Fibroblast of skin of back (primary cell): ENCODE results near the gene TTN.
A peak's percentile ranks its signal among the peaks of the same experiment; 100 is the strongest.

Source experiments
- DNase-seq: peaks from one replicate; pipeline ENCODE4 v3.0.0-alpha.2; 2013

TTN gene

DNA sequence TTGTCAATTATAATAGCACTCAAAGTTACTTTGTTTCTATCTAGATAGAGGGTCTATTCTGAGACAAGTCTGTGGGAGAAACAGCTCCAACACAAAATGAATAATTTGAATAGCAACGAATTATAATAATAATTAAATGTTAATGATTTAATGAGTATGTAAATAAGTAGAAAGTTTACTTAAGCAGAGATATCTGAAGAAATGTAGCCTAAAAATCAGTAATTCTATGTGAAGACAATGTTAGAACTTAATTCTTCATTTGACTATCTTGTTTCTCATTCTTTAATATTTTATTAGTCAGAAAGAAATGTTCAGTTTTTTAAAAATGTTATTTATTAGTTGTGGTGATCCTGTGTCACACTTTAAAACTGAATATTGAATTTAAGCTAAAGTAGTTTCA, 165.7 kb downstream of the TTN start:
- DNase-seq: no peak

DNA sequence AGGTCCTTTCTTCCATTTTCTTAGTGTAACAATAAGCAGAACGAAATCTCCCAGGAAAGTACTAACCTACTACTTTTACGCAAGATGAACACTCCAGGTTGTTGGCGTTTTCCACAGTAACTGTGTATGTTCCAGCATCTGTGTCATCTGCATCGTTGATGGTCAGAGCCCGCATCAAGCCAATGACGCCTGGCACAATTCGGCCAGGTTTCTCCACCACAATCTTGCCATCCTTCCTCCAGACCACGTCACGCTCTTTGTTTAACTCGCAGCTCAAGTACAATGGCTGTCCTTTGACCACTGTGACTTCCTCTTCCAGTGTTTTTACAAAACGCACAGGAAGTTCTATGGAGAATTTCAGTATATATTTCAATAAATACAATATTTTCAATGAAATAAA, 171.3 kb downstream of the TTN start:
- DNase-seq: no peak

DNA sequence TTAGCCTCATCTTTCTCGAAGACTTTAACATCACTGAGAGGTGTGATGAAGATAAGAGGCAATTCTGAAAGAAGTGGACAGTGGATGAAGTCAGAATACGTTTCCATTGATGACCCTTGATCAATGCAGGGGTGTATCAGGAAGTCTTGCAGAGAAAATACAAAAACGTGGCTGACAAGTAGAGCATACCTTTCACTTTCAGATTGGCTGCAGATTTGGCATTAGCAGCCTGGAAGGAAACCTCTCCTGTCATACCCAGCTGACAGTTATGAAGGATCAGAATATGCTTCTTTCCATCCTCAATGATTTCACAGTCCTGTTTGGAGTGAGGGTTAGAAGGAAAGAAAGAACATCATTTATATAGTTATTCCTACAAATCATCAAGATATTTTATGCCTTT, 174.5 kb downstream of the TTN start:
- DNase-seq: no peak

DNA sequence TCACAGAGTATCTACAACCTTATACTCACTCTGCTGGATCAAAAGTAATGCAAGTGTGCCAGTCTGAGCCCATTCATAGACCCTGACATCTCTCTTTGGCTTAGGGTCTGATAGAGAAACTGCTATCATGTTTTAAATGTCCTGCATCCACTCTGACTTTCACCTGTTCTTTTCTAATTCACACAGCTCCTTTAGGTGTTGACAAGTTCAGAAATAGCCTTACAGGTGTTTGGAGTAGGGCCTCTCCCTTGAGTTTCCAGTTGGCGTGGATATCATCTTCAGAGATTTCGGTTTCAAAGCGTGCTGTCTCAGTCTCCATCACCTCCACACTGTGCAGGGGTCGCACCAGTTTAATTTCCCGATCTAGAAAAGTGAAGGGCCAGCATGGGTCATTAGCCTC, 176.6 kb downstream of the TTN start:
- no peak for DNase-seq

DNA sequence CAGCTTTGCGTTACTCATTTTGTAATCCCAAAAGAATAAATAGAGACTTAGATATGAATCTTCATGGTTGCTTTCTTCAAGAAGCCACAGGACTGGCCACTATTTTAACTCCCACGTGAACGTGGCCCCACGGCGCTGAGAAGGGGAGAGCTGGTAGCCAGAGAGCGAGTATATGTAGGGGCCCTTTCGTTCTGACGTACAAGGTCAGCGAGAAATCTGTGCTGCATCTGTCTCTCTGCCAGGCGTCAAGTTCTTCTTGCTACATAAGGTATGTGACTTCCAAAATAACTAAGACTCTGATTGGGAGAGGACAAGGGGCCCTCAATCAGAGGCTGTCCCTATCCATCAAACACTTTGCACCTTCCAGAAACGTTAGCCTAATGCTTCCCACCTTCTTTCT, 177.8 kb downstream of the TTN start:
- DNase-seq: no peak

DNA sequence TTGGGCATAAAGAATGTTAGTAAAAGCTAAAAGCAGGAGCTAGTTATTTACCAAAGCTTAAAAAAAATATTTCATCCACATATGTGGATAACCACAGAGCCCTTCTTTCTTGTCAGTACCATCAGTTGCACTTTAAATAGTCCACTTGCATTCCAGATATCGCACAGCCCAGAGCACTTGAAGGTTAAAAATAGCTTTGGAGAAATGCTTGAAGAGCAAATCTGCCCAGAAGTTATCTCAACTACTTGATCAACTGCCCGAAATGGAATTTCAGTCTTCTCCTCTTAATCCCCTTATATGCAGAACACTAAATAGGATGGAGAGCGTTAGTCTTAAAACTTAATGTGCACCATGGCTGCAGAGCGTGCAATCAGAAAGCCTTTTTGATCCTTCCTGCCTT, 178.6 kb downstream of the TTN start:
- no peak for DNase-seq

DNA sequence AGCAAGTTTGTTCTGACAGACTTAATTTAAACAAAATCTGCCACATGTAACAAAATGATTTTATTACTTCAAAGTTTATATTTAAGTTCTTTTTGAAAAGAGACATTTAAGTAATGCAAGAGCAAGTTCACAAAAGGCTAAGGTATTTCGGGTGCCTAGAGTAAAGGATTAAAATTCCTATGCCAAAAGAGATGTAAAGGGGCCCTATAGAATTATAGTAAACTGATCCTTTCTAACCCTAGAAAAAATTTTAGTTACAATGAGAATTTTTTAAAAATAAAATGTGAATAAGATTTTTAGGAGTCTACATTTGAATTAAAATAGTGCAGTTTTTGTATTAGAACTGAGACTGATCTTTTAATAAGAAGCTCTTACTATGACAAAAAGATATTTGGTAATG, 179.8 kb downstream of the TTN start:
- no peak for DNase-seq

DNA sequence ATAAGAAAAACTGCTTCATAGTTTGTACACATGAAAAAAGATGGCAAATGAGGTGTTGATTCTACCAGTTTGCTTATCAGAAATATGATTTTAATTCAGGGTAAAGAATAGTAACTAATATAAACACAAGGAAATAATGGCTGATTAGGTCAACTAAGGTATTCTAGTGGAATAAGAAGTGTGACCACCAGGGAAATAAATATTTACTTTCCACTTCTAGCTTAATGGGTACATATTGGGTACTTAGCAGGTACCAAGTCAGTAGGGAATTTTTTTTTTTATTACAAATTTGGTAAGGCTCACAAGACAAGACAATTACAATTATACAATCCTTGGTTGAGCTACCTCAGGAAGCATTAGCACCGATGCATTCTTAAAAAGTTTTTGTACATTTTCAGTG, 191.3 kb downstream of the TTN start:
- no peak for DNase-seq

DNA sequence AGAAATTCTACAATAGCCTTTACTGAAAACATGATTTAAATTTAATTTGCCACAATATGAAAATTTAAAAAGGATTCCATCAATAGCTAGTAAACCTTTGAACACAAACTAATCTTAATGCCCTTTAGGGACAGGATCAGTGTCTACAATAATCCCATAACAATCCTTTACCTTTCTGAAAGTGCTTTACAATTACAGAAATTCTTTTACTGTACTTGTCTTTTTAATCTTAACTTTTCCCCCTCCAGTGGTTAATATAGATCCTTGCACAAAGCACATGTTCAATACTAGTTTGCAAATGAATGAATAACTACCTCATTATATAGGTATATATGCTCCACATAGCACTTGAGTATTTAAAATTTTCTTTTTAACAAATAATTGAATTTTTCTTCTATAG, 204.3 kb downstream of the TTN start:
- no peak for DNase-seq

DNA sequence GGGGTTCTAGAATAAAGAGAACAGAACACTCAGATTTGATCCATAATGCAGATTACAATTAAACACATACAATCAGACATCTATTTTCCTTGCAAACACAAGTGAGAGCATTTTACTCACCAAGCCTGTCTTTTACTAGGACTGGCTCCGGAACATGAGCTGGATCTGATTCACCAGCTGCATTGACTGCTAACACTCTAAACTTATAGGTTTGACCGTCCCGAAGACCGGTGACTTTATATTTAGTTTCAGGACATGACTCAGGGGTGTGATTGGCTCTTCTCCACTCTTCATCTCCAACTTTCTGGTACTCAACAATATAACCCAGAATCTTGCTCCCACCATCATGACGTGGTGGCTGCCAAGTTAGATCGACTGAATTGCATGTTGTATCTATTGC, 214.6 kb downstream of the TTN start:
- no peak for DNase-seq

DNA sequence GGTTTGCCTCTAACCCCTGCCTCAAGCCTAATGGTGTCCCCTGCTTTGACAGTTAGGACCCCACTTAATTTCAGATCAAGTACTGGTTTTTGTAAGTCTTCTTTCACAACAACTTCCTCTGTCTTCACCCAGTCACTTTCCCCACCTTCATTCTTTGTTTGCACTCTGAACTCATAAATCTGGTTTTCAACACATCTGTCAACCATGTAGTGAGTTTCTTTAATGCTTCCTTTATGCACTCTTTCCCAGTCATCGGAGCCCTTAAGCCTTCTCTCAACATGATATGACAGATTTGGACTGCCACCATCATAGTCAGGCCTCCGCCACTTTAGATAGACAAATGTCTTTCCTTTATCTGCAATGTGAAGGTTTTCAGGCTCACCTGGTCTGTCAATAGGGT, 217.9 kb downstream of the TTN start:
- DNase-seq: no peak

DNA sequence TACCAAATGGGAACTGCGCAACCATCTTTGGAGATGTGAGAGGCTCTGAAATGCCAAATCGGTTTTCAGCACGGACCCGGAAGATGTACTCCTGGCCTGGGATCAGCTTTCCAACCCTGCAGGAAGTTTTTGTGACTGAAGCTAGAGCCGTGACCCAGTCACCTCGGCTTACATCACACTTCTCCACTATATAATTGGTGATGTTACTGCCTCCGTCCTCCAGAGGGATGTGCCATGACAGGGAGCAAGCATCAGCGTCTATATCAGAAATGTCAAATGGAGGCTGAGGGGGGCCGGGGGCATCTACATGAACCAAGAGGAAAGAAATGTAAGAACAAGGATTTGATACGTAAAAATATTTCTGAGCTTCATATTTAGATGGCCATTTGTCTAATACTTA, 222.6 kb downstream of the TTN start:
- no peak for DNase-seq

DNA sequence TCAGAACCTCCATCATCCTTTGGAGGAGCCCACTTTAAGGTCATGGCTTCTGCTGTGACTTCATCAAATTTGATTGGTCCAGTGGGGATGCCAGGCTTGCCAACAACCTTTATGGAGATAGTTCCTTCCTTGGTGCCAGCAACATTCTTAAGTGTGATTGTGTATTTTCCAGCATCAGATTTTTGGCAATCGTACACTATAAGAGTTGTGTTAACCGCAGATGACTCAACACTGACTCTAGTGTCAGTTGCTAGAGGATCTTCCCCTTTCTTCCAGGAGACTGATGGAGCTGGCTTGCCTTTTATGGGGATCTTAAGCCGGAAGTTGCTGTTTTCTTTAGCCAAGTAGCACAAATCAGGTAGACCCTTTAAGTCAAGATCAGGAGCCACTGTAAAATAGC, 228.2 kb downstream of the TTN start:
- DNase-seq: peak; percentile 25

DNA sequence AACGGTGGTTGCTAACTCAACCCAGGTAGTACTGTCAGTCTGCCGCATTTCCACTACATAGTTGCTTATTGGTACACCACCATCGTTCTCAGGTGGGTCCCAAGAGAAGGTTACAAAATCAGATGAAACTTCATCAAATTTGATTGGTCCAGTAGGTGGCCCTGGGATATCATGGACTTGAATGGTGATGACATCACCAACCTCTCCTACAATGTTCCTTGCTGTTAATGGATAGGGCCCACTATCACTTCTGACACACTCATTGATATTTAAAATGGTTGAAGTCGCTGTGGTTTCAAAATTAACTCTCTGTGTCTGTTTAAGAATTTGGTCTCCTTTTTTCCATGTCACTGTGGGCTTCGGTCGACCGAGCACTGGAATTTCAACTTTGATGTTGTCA, 232.4 kb downstream of the TTN start:
- DNase-seq: no peak

DNA sequence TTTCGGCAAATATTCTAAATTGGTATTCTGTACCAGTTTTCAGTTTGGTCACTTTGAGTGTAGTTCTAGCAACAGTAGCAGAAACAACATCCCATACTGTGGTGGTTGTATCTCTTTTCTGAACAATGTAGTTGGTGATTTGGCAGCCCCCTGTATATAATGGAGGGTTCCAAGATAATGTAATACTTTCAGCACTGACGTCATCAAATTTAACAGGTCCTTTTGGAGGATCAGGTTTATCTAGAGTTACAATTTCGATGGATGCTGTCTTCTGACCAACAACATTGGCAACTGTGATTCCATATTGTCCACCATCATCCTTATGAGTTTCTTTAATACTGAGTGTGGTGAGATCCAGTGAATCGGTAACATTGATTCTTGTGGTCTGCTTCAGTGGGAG, 239.0 kb downstream of the TTN start:
- no peak for DNase-seq

DNA sequence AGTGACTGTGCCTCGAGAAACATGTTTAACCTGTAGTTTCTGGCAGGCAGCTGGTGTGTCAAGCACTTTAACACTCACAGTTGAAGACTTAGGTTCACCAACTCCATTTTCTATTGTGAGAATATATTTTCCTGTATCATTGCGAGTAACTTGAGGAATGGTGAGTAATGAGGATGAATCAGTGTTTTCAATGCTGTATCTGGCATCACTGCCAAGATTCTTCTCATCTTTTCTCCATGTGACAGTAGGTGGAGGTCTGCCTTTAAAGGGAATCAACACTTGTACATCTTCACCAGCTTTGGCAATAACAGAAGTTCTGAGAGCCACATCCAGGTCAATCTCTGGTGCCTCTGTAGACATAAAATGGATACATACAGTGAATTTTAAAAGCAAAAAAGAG, 254.2 kb downstream of the TTN start:
- peak; percentile 89 for DNase-seq

DNA sequence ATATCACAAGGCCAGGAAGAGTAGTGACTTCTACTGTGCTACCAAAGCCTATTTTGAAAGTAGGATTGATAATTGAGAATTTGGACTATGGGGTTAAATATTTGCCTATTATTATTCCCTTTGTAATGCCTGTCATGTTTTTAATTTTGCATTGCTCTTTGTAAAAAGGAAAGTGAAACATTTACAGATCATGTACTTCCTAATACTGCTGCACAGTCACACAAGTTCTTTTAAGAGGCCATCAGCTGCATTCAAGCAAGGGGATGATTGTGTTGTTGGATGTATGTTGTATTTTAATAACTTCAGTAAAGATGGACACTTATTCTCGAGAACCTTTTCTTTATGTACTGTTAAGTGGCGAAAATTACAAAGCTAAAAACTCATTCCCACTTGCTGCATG, 256.9 kb downstream of the TTN start:
- no peak for DNase-seq

DNA sequence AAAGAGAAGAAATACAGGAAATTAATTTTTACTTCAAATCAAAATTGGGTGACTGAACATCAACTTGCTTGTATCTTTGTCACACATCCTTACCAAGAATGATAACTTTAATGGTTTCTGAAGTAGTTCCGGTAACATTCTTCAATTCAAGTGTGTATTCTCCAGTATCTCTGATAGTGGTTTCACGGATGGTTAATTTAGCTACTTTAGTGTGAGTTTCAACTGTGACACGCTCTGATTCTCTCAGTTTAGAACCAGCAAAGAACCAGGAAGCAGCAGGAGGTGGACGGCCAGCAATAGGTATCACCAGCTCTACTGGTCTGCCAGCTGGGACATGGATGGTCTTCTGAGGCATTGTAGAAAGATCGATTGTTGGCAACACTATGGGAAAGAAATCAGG, 264.7 kb downstream of the TTN start:
- DNase-seq: no peak

DNA sequence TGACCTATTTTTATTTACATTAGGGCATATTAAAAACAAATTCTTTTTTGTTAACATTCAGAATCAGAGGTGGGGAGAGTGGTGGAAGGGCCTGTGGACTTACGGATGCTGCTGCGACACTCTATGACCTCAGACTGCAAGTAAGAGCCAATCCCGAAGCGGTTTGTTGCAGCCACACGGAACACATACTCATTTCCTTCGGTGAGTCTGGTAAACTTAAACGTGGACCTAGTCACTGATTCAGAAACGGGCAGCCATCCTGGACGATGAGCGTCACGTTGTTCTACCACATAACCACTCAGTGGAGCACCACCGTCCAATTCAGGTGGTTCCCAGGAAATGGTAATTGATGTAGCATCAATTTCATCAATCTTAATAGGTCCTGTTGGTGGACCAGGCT, 265.1 kb downstream of the TTN start:
- DNase-seq: no peak

DNA sequence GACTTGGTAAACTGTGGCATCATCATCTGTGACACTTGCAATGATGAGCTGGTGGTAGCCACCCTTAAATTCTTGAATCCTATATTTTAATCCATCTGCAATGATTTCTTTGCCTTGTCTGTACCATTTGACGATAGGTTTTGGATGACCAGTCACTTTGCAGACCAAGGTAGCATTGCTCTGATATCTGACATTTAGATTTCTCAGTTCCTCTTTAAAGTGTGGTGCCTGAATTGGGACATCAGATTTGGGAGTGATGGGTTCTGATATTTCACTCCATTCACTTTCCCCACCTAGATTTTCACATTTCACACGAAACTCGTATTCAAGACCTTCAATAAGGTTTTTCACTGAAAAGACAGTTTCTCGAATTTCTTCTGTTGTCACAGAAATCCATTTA, 271.2 kb downstream of the TTN start:
- DNase-seq: no peak

DNA sequence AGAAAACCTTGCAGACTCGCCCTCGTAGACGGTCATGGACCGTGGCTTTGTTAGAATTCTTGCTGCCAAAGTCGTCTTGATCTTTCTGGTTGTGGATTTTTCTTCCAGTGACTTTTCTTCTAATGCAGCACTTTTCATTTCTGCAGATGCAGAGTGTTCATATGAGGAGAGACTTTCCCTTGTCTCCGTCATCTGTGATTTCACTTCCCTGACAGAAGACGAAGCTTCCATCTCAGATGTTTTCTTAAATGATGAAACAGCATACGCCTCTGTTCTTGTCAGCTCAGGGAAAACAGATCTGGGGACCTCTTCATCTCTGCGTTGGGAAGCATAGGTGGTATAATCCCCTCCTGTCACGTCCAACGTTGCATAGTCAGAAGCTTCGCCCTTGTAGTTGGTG, 276.1 kb downstream of the TTN start:
- no peak for DNase-seq

DNA sequence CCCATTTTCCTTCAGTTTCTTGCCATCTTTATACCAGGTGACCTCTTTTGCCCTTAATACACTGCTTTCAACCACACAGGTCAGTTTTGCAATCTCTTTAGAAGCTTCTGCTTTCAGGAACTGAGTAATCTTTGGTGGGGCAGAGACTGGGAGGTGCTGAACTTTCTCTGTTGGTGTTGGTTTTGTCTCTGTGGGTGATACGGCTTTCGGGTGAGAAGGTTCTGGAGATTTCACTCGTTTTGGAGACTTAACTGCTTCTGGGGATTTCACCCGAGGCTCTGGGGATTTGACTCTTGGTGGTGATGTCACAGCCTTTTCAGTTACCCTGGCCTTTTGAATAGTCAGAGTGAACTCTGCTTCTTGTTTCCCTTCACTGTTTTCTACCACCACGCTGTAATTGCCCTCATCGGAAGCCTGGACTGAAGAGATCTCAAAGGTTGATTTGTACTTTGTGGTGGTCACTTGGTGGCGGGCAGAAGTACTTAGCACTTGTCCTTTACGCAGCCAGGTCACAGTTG, 276.5 kb downstream of the TTN start:
- no peak for DNase-seq

DNA sequence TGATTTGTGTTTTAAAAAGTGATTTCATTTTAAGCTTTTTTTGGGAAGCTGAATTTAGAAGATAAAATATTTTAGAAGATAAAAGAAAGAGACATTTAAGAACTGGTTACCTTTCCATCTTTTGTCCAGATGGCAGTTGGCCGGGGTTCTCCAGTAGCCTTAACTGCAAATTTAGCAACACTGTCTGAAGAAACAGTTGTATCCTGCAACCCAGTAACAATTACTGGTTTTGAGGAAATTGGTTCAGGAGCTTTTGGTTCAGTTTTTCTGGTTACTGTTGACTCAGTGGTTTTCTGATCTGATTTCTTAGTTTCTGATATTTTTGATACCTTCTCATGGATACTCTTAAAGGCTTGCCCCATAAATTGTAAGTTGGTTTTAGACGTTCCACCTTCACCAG, 277.1 kb downstream of the TTN start:
- DNase-seq: no peak

DNA sequence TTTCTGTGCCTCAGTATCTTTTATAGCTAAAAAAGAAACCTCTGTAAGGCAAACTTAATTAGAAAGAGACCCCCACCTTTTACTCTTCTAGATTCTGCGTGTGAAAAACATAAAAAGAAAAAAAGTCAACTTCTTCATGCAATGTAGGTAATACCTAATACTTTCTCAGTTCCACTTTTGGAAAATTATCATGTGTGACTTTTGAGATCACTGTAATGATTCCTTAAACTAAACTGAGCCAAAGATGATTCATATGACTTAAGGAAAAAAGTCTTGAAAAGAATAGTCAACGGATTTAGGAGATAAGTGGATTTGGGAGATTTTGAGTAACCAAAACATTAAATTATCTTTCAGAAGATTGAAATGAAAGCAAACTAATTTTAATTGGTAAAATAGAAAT, 278.0 kb downstream of the TTN start:
- no peak for DNase-seq

DNA sequence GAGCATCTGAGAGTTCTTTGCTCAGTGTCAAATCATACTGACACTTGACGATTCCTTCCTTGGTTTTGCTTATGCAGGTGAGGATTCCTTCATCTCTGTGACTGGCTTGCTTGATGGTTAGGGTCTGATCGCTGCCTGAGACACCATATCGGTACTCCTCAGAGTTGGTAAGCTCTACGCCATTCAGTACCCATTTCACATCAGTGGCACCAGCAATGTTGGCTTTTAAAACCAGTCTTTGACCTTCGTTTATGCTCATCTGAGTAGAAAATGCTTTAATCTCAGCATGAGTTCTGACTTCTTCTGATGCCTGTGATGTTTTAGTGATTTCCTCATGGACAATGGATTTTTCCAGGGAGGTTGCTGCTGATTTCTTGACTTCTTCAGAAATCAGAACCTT, 278.6 kb downstream of the TTN start:
- no peak for DNase-seq

DNA sequence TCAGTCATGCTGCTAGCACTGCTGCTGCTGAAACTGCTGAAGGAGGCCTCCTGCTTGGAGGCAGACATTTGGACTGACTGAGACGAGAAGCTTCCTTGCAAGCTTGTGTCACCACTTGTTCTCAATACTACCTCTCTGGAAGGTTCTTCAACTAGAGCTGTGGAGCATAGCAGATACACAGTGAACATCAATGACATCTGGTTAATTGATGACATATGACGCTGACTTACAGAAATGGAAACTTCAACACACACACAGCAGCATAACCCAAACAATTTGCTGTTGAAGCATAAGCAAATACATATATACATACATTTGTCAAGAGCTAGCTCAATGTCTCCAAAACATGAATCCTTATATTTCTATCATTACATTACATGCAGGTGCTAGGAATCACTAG, 279.6 kb downstream of the TTN start:
- no peak for DNase-seq
